HG03039 (cell line): ENCODE data around the gene DDX39B.
"Not testable (repeated sequence)": the region's sequence is repeated elsewhere in the genome, so short reads cannot be mapped to it uniquely, and the experiment has no call there.

ENCODE experiments used
- ATAC-seq: cut with Tn5 transposase; IDR thresholded peaks from one replicate; pipeline ENCODE4 v1.9.1; 2021; ENCODE audit warnings: mild to moderate bottlenecking, moderate library complexity; ENCODE audit not compliant: unreplicated experiment

DDX39B gene

DNA sequence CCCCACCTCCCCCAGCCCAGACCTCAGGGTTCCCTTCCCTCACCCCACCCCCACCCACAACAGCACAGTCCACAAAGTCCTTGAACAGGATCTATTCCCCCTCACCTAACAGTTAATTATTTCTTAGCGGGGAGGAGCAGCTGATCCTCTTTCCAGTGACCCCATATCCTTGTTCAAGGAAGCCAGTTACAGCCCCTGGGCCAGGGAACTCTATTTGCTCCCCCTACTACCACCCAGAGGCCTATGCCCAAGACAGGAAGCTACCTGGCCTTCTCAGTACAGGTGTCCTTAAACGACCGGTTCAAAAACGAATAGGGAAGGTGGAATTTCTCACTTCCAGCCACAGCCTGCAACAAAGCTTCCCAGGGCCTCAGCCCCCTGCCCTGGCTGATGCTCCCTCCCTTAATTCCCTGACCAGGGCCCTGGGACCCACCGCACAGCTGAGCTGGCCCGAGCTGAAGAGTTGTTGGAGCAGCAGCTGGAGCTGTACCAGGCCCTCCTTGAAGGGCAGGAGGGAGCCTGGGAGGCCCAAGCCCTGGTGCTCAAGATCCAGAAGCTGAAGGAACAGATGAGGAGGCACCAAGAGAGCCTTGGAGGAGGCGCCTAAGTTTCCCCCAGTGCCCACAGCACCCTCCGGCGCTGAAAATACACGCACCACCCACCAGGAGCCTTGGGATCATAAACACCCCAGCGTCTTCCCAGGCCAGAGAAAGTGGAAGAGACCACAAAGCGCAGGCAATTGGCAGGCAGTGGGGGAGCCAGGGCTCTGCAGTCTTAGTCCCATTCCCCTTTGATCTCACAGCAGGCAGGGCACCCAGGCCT is 12.3 kb downstream of the DDX39B start:
- ATAC-seq, result no peak

DNA sequence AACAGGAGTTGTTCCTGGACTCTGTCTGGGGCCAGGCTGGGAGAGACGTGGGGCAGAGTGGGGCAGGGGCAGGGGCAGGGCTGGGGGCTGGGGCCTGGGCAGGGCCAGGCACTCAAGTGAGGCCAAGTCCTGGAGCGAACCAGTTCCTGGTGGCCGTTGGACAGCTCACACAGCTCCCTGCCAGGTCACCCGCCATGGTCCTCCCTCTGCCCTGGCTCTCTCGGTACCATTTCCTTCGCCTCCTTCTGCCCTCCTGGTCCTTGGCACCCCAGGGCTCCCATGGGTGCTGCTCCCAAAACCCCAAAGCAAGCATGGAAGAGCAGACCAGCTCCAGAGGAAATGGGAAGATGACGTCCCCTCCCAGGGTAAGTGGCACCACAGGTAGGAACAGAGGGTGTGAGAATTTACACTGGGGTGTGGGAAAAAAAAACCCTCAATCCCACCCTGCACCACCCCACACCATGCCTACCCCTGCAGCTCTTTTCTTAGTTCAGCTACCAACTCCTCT is 12.9 kb downstream of the DDX39B start, which contains the start of gene MCCD1:
Gene MCCD1, plus strand, starts transcription at position 142 of the 508 bp plus-strand sequence. Its CDS starts 53 bp downstream, at position 195.
- no peak for ATAC-seq

DNA sequence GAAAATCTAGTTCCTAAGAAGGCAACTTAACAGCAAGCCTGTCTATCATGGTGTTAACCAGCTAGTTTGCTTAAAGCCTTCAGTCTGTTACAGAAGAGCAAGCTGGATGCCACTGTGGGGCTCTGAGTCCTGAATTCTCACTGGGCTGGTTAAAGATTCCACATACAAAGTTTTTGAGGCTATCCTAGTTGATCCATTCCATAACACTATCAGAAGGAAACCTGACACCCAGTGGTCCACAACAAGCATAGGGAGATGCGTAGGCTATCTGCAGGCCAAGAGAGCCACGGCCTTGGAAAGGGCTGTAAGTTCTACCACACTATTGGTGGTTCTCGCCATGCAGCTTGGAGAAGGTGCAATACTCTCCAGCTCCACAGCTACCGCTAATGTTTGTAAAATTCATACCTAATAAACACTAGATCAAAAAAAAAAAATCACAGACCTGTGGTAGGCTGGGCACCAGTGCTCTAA is 13.5 kb downstream of the DDX39B start:
- no peak for ATAC-seq

DNA sequence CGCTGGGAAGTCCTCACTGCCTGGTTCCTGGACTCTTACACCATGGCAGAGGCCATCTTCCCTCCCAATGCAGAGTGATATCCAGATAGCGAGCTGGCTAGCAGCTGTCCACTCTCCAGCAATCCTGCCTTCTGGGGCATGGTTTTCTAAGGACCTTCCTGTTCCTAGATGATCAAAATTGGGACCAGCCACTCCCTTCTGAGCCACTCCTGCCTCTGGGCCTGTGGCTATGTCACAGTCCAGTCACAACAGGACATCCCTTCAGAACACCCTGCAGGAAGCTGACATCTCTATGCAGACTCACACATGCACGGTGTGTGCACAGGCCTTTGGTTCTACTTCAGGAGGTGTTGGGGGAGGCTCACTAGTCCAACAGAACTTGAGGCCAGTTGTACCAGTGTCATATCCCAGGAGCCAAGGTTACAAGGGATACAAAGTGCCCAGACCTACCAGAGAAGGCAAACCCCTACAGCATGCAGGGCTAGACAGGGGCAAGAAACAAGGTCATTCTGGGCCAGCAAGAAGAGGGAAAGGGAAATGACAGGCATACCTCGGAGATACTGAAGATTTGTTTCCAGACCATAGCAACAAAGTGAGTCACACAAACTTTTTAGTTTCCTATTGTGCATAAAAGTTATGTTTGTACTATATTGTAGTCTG is 15.7 kb downstream of the DDX39B start:
- ATAC-seq, result no peak

DNA sequence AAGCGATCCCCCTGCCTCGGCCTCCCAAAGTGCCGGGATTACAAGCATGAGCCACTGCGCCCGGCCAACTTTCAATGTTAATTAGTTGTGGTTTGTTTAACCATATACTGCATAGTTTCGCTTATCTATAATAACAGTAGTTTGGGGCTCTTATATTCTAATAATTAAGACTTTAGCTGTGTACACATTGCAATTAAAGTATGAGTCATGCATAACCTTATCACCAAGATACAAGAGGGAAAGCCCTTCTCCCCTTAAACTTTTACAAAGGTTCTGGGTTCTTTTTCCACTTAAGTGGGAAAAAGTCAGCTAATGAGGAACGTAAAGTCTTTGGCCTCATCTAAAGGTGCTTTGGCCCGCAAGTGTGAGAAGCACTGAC is 16.3 kb downstream of the DDX39B start:
- ATAC-seq, result no peak

DNA sequence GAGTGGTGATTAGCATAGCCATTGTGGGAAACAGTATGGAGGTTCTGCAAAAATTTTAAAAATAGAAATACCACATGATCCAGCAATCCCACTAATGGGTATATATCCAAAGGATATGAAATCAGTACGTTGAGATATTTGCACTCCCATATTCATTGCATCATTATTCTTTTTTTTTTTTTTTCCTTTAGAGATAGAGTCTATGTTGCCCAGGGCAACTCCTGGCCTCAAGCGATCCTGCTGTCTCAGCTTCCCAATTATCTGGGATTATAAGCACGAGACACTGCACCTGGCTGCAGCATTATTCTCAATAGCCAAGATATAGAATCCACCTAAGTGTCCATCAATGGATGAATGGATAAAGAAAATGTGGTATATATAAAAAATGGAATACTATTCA is 20.0 kb downstream of the DDX39B start:
- ATAC-seq, result no peak

DNA sequence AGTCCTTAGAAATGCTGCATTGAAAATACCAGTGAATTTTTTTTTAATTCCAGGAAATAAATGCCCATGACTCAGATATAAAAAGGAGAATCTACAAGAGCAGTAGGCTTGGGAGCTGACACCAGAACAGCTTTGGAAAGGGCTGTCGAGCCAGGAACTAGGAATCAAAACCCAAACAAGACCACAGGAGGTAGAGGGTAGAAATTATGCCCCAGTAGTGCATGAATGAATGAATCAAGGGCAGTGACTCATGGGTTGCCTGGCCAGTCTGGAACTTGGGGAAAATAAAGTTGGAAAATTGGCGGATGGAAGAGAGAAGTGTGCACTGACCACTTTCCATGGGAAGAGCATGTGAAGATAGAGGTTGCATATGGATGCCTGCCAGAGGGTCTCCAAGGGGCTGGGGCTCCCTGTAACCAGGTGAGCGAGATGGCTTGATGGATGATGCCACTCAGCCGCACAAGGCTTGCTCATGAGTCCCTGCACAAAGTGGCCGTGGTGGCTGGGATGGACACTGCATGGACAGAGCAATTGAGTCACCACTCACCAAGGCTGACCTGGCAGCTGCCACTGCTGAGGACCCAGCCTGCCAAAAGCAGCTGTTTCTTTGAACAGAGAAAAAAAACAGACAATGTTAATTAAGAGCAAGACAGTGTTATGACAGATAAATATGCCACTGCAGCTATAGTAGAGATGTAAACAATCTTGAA is 28.2 kb downstream of the DDX39B start:
- ATAC-seq, result no peak

DNA sequence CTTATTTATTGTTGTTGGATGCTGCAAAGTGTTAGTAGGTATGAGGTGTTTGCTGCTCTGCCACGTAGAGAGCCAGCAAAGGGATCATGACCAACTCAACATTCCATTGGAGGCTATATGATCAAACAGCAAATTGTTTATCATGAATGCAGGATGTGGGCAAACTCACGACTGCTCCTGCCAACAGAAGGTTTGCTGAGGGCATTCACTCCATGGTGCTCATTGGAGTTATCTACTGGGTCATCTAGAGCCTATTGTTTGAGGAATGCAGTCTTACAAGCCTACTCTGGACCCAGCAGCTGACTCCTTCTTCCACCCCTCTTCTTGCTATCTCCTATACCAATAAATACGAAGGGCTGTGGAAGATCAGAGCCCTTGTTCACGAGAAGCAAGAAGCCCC is 31.8 kb downstream of the DDX39B start:
- ATAC-seq, result no peak

DNA sequence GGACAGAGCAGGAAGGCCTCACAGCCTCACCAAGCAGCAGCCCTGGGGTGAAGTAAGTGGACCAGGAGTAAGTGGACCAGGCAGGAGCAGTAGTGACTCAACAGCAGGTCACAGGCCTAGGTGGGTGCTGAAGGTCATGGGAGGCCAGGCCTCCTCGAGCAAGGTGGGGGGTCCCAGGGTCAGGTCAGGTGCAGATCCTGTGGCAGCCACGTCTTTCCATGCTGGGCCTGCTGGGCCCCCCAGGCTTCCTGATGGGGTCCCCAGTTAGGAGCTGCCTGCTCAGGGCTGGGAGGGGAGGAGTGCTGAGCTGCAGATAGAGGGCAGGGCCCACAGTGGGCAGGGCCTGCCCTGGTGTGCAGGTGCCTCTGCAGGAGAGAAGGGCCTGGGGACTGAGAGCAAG is 32.8 kb downstream of the DDX39B start:
- not testable (repeated sequence) for ATAC-seq

DNA sequence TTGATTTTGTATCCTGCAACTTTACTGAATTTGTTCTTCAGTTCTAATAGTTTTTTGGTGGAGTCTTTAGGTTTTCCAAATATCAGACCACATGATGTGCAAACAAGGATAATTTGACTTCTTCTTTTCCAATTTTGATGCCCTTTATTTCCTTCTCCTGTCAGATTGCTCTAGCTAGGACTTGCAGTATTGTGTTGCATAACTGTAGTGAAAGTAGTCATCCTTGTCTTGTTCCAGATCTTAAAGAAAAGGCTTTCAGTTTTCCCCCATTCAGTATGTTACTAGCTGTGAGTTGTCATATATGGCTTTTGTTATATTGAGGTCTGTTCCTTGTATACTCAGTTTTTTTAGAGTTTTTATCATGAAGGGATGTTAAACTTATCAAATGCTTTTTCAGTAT is 39.2 kb downstream of the DDX39B start:
- no peak for ATAC-seq

DNA sequence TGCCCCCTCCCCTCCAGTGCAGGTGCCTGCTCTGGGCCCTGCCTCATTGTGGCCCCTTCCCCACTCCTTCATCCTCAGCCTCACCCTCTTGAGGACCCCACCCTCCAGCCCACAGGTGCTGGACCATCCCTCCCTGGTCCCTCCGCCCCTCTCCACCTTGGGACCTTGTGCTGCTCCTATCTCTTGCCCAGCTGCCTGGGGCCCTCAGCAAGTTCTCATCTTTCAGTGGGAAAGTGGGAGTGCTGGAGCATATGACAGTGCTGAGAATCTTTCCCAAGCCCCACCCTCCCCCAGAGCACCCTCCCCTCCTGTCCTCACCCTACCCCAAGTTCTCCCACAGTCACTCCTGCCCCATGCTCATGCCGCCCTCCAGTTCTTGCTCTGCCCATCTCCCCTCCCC is 42.2 kb downstream of the DDX39B start:
- not testable (repeated sequence) for ATAC-seq

DNA sequence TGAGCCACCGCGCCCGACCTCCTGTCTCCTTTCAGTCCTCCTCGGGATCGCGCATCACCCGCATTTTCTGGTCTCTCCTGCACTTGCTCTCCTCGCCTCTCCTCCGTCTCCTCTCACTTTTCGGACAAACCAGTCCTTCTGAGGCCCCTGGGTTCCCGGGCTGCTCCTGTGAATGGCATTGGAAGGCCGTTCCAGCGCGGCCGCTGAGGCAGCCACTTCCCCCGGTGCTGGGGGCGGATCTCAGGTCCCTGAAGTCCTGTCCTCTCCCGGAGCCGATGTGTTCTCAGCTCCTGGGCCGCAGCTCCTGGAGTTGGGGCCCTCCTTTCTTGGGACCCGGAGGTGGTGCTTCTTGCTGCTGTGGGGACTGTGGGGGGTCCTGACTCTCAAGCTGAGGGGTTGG is 43.1 kb downstream of the DDX39B start:
- no peak for ATAC-seq

DNA sequence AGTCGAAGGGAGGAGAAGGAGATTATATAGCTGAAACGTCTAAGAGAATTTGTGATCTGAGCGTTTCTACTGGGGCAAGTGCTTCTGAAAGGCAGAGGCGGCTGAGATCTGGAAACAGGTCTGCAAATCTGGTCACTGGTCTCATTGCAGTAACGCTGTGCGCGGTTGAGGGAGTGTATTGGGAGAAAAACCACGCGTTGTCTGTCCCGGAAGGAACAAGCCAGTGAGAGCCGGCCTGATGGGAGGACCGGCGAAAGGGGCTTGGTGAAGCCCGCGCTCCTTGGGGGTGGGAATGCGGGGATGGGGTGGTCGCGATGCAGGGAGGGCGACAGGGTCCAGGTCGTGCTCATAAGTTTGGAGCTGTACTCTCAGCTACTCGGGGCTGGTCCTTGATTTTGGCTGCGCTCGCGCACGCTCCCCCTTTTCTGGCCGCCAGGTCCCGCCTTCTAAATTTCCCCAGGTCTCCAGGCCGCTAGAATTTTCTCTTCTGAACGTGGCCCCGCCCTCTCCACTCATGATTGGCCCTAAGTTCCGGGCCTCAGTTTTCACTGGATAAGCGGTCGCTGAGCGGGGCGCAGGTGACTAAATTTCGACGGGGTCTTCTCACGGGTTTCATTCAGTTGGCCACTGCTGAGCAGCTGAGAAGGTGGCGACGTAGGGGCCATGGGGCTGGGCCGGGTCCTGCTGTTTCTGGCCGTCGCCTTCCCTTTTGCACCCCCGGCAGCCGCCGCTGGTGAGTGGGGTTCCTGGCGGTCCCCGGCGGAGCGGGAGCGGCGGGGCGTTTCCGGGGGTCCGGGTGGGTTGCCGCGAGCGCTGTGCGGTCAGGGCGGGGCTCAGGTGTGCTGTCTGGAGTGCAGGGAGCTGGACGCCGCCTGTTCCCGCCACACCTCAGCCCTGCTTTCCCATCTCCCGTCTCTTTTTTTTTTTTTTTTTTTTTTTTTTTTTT is 44.0 kb downstream of the DDX39B start, which contains the start of gene MICB:
Gene MICB, plus strand, starts transcription at position 615 of the 946 bp plus-strand sequence. Its CDS starts 49 bp downstream, at position 664.
- ATAC-seq, result peak; percentile 43

DNA sequence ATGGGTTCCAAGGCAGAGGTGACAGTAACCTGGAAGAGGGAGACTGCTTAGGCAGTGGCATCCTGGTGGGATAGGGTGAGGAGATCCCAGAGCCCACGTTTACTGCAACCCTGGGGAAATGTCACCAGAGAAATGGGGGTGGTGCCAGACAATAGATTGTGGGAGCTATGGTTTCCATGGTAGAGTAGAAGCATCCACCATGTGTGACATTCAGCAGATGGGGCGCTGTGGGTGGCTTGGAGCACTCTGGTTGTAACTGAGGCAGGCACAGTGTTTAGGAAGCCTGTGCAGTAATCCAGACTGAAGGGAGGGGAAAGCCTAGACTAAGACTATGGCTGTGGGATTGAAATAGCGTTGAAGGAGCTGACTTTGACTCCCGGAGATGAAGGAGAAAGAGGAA is 45.0 kb downstream of the DDX39B start:
- not testable (repeated sequence) for ATAC-seq

DNA sequence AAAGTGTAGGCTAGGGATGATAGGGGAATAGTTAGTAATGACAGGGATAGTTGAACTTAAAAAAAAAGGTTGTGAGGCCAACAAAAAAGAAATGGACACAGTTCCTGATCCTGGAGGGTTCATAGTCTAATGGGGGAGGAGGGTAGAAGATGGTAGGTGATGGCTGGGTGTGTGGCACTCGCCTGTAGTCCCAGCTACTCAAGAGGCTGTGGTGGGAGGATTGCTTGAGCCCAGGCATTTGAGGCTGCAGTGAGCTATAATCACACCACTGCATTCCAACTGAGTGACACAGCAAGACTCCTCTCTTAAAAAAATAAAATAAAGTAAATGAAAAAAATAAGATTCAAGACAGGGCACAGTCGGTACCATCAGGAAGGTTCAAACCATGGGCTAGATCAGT is 46.2 kb downstream of the DDX39B start:
- no peak for ATAC-seq

DNA sequence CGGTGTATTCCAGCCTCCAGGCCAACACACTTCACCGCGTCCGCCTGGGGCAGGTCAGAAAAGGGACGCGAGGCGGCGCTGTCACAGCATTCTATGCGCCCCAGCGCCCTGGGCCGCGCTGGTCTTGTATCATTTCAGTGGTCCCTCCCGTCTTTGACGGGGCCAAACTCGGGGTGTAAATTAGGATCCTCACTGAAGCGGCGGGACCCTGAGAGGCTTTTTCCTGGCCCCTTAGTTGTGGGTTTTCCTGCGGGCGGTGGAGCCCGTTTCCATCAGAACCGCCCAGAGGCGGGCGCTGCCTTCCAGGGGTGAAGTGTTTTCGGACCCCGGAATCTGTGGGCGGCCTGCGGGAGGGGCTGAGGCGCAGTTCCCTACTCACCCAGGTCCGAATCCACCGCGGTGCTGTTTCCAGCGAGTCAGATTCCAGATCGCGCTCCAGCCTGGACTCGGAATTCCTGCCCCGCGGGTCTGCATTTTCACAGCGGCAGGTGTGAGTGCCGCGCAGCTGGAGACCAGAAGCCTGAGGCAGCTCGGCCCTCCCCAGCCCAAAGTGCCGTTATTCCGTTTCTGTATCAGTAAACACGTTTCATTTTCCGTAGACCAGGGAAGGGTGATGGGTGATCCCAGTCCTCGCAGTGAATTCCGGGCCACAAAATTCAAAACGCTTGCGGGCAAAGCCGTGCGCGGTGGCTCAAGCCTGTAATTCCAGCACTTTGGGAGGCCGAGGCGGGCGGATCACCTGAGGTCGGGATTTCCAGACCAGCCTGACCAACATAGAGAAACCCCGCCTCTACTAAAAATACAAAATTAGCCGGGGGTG is 47.7 kb downstream of the DDX39B start:
- peak; percentile 35 for ATAC-seq

DNA sequence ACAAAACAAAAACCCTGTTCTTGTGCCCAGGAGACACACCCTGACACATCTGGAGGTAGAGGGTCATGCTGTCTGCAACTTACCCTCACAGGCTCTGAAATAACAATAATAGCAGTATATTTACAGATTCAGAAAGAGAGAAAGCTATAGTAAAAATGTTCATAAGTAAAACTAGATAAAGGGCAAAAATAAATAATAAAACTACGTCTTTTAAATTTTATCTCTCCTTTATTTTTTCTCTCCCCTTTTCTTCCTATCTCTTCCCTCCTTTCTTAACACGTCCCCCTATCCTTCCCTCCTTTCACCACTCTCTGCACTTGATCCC is 48.3 kb downstream of the DDX39B start:
- not testable (repeated sequence) for ATAC-seq

DNA sequence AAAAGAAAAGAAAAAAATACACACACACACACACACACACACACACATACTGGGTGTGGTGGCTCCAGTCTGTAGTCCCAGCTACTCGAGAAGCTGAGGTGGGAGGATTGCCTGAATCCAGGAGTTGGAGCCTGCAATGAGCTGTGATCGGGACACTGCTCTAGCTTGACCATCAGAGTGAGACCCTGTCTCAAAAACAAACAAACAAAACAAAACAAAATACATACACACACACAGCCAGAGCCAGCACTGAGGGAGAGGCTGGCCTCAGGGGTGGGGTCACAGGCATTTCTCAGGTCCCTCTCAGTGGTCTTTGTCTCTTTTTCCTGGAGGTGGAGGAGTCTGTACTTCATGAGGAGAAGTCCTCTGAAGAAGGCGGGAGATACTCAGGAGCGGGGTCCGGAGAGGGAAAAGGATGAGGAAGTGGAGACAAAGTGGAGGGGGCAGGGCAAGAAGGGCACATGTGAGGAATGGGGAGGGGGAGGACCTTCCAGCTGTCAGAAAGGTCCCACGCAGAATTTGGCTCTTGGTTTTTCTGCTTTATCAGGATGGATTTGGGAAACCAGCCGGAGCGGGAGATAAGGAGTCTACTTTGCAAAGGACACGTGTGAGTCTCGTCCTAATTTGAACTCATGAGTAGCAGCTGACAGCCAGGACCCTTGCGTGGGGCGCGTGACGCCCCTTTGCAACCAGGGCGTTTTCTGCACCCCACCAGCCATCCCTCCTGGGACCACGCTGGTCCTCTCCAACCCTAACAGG is 51.5 kb downstream of the DDX39B start:
- ATAC-seq, result no peak

DNA sequence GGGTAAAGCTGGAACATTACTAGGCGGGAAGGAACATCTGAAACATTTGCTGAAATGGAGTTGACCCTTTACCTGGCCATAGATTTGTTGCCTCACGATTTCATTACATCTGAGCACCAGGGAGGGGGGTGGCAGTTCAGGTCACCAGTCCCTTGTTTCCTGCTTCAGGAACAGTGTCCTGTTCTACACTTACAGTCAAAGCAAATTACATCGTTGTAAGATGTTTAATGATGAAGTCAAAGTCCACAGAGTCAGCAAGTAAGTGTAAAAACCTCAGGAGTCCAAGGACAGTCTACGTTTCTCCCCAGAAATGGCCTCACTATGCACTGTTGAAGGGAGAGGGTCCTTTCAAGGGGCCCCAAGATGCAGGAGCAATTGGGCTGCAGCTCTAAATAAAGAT is 52.7 kb downstream of the DDX39B start:
- no peak for ATAC-seq
